SK-N-SH treated with all-trans-retinoic acid at 6 μM for 48 hours (cell line): Measurements from ENCODE around the gene ANKLE2.

ENCODE experiments used
- ATAC-seq: fragments of 200-7000 bp; cut with Tn5 transposase; 3 replicates; pipeline ENCODE4 v1.9.1; 2020; ENCODE audit warnings: mild to moderate bottlenecking, moderate library complexity
- ARNTL ChIP-seq: fragments of 450-650 bp; formaldehyde crosslinking; IDR thresholded peaks from 2 replicates; pipeline ENCODE4 v1.5.0; 2020; ENCODE audit warnings: low read depth, mild to moderate bottlenecking, moderate library complexity, borderline replicate concordance
- BACH2 ChIP-seq: fragments of 250-450 bp; sonication (Bioruptor Pico); IDR thresholded peaks from 2 replicates; pipeline ENCODE4 v1.9.0; 2021; ENCODE audit warnings: mild to moderate bottlenecking, borderline replicate concordance
- CSRNP3 ChIP-seq: fragments of 250-450 bp; sonication (Bioruptor Pico); IDR thresholded peaks from 2 replicates; pipeline ENCODE4 v1.5.1; 2021; ENCODE audit warnings: mild to moderate bottlenecking, moderate library complexity
- GLIS3 ChIP-seq: fragments of 250-450 bp; sonication (Bioruptor Pico); IDR thresholded peaks from 2 replicates; pipeline ENCODE4 v1.5.0; 2020; ENCODE audit warnings: mild to moderate bottlenecking, moderate library complexity
- PATZ1 ChIP-seq: fragments of 250-450 bp; sonication (Bioruptor Pico); IDR thresholded peaks from 2 replicates; pipeline ENCODE4 v1.8.0; 2020; ENCODE audit warnings: mild to moderate bottlenecking, moderate library complexity, borderline replicate concordance
- SNAI2 ChIP-seq: fragments of 250-450 bp; sonication (Bioruptor Pico); IDR thresholded peaks from 2 replicates; pipeline ENCODE4 v1.5.0; 2020; ENCODE audit warnings: mild to moderate bottlenecking, moderate library complexity
- TCF4 ChIP-seq: fragments of 250-450 bp; sonication (Bioruptor Pico); IDR thresholded peaks from 2 replicates; pipeline ENCODE4 v1.8.0; 2021; ENCODE audit warnings: mild to moderate bottlenecking, moderate library complexity, borderline replicate concordance
- TOX ChIP-seq: fragments of 250-450 bp; sonication (Bioruptor Pico); IDR thresholded peaks from 2 replicates; pipeline ENCODE4 v1.8.0; 2021; ENCODE audit warnings: mild to moderate bottlenecking, moderate library complexity, borderline replicate concordance
- ZC3H10 ChIP-seq: fragments of 250-450 bp; sonication (Bioruptor Pico); IDR thresholded peaks from 2 replicates; pipeline ENCODE4 v1.5.1; 2021; ENCODE audit warnings: mild to moderate bottlenecking, moderate library complexity
- ZFP3 ChIP-seq: fragments of 250-450 bp; sonication (Bioruptor Pico); IDR thresholded peaks from 2 replicates; pipeline ENCODE4 v1.5.0; 2020; ENCODE audit warnings: mild to moderate bottlenecking, moderate library complexity
- ZFP30 ChIP-seq: fragments of 450-650 bp; formaldehyde crosslinking; IDR thresholded peaks from 2 replicates; pipeline ENCODE4 v1.5.0; 2022; ENCODE audit warnings: mild to moderate bottlenecking, moderate library complexity
- ZNF565 ChIP-seq: fragments of 450-650 bp; formaldehyde crosslinking; conservative IDR thresholded peaks from 2 replicates; pipeline ENCODE4 v1.5.0; 2020; ENCODE audit warnings: low read depth, mild to moderate bottlenecking, moderate library complexity
- ZNF8 ChIP-seq: fragments of 450-650 bp; formaldehyde crosslinking; IDR thresholded peaks from 2 replicates; pipeline ENCODE4 v1.5.0; 2020; ENCODE audit warnings: mild to moderate bottlenecking, moderate library complexity
- TF ChIP-seq, protein P1 (sequence below): fragments of 250-450 bp; sonication (Bioruptor Pico); IDR thresholded peaks from 2 replicates; pipeline ENCODE4 v1.5.0; 2020; ENCODE audit warnings: mild to moderate bottlenecking, moderate library complexity
- TF ChIP-seq, protein P2 (sequence below): fragments of 250-450 bp; sonication (Bioruptor Pico); IDR thresholded peaks from 2 replicates; pipeline ENCODE4 v1.8.0; 2021; ENCODE audit warnings: low read depth, mild to moderate bottlenecking, moderate library complexity, borderline replicate concordance

ANKLE2 gene

DNA sequence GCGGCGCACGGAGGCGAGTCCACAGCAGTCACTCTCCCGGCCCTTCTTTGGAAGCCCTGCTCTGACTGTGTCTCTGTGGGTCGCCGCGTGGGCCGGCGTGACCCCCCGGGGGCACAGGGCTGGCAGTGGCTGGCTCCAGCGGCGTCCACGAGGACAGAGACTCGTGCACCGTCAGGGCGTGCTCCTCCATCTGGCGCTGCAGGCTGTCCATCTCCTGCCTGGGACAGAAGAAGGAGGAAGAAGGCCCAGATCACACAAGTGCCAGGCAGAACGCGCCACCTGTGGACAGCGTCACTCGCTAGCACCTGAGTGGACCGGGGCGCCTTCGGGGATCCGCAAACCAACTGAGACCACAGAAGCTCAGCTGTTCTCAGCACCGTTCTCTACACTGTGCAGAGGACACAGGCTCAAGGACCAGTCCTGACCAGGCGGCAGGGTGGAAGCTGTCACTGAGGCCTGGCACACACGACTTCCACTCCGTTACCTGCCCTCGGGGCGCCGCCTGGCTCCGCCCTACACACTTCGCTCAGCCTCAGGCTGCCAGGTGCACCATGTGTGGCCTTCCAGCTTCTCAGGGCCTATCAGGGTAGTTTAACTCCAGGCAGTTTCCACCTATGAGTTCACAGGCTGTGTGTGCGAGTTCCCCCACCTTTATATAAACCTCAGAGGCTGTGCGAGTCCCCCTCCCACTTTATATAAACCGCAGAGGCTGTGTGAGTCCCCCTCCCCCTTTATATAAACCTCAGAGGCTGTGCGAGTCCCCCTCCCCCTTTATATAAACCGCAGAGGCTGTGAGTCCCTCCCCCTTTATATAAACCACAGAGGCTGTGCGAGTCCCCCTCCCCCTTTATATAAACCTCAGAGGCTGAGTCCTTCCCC lies 11.7 kb upstream of the ANKLE2 start:
- ATAC-seq = no peak
- TF ChIP-seq TCF4 = no peak
- TF ChIP-seq, protein P1, sequence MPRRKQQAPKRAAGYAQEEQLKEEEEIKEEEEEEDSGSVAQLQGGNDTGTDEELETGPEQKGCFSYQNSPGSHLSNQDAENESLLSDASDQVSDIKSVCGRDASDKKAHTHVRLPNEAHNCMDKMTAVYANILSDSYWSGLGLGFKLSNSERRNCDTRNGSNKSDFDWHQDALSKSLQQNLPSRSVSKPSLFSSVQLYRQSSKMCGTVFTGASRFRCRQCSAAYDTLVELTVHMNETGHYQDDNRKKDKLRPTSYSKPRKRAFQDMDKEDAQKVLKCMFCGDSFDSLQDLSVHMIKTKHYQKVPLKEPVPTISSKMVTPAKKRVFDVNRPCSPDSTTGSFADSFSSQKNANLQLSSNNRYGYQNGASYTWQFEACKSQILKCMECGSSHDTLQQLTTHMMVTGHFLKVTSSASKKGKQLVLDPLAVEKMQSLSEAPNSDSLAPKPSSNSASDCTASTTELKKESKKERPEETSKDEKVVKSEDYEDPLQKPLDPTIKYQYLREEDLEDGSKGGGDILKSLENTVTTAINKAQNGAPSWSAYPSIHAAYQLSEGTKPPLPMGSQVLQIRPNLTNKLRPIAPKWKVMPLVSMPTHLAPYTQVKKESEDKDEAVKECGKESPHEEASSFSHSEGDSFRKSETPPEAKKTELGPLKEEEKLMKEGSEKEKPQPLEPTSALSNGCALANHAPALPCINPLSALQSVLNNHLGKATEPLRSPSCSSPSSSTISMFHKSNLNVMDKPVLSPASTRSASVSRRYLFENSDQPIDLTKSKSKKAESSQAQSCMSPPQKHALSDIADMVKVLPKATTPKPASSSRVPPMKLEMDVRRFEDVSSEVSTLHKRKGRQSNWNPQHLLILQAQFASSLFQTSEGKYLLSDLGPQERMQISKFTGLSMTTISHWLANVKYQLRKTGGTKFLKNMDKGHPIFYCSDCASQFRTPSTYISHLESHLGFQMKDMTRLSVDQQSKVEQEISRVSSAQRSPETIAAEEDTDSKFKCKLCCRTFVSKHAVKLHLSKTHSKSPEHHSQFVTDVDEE (CRISPR knock-in tag) = no peak
- TF ChIP-seq, protein P2, sequence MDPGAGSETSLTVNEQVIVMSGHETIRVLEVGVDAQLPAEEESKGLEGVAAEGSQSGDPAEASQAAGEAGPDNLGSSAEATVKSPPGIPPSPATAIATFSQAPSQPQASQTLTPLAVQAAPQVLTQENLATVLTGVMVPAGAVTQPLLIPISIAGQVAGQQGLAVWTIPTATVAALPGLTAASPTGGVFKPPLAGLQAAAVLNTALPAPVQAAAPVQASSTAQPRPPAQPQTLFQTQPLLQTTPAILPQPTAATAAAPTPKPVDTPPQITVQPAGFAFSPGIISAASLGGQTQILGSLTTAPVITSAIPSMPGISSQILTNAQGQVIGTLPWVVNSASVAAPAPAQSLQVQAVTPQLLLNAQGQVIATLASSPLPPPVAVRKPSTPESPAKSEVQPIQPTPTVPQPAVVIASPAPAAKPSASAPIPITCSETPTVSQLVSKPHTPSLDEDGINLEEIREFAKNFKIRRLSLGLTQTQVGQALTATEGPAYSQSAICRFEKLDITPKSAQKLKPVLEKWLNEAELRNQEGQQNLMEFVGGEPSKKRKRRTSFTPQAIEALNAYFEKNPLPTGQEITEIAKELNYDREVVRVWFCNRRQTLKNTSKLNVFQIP (CRISPR knock-in tag) = no peak
- no peak for TF ChIP-seq GLIS3 (CRISPR knock-in tag)

DNA sequence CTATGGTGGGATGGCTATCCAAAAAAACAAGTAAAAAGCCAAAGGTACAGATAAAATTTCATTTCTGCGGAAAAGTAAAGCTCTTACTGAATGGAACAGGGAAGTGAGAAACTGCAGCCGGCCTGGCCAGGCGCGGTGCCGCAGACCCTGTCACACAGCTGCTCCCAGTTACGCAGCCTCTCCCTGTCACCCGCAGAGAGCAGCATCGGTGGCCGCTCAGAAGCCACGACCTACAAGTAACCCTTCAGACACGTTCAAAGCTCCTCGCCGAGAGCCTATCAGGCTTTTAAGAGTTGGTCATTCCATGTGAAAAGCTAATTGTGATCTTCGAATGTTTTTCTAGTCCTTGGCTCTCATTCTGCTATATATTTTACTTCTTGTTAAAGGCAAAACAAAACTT lies 11.0 kb upstream of the ANKLE2 start:
- ATAC-seq = no peak
- no peak for TF ChIP-seq SNAI2 (CRISPR knock-in tag)
- no peak for TF ChIP-seq ZNF8 (CRISPR knock-in tag)
- no peak for TF ChIP-seq CSRNP3 (CRISPR knock-in tag)
- TF ChIP-seq, protein P1 (CRISPR knock-in tag) = no peak
- TF ChIP-seq, protein P2 (CRISPR knock-in tag) = no peak
- TF ChIP-seq BACH2 = no peak
- no peak for TF ChIP-seq ZNF565 (CRISPR knock-in tag)
- no peak for TF ChIP-seq PATZ1

- no peak for ATAC-seq
- no peak for TF ChIP-seq ZFP30 (CRISPR knock-in tag)
- TF ChIP-seq ARNTL (CRISPR knock-in tag) = no peak
- no peak for TF ChIP-seq BACH2
- TF ChIP-seq, protein P1 (CRISPR knock-in tag) = no peak
- no peak for TF ChIP-seq SNAI2 (CRISPR knock-in tag)
- TF ChIP-seq ZC3H10 = no peak
- TF ChIP-seq ZFP3 = no peak
- no peak for TF ChIP-seq TOX (CRISPR knock-in tag)
- no peak for TF ChIP-seq ZNF565 (CRISPR knock-in tag)
These were observed 9.7 kb upstream of the ANKLE2 start for GRCh38 chr12:132771126-132771838.
